Fibroblast of skin of back (primary cell): ENCODE data around the gene SLC44A5. TPM values are rescaled to one million over a fixed set of nuclear protein-coding genes. Genes with fewer than 3 reads are reported as not detected.
A peak's percentile ranks its signal among the peaks of the same experiment; 100 is the strongest.
"Not testable (repeated sequence)": the region's sequence is repeated elsewhere in the genome, so short reads cannot be mapped to it uniquely, and the experiment has no call there.

ENCODE experiments used
- DNase-seq: peaks from one replicate; pipeline ENCODE4 v3.0.0-alpha.2; 2013
- polyA plus RNA-seq, 2 experiments: library from polyadenylated mRNA; unstranded; fragments of 120-200 nt; gene quantifications; one replicate each; pipeline ENCODE4 v1.2.1, GENCODE V29; 2013; ENCODE audit not compliant: insufficient read length in 2 of 2

The SLC44A5 gene
- polyA plus RNA-seq (2013, experiment 1 of 2; ENCODE audit: insufficient read length) = 0.10 TPM
- 0.11 TPM for polyA plus RNA-seq (2013, experiment 2 of 2; ENCODE audit: insufficient read length)

DNA sequence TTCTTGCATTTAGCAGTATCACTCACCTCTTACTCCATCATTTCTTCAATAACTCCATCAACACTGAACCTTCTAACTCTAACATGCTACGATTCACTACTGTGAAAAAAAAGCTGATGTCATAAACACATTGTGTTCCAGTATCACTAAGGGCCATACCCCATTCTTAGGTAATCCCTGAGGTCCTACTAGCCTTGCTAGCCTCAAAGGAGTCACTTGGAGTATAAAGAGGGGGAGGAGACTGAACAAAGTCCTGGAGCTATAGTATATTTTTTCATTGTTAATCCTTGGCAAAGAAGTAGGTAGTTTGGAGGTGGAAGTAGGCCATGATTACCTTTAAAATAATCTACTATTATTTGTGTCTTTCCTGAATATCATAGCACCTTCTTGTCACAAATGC, at the start of gene SLC44A5:
Gene SLC44A5, minus strand, starts transcription at position 101 of the 400 bp plus-strand sequence. CDS start 69,667 bp downstream, outside the sequence.
- DNase-seq = no peak

DNA sequence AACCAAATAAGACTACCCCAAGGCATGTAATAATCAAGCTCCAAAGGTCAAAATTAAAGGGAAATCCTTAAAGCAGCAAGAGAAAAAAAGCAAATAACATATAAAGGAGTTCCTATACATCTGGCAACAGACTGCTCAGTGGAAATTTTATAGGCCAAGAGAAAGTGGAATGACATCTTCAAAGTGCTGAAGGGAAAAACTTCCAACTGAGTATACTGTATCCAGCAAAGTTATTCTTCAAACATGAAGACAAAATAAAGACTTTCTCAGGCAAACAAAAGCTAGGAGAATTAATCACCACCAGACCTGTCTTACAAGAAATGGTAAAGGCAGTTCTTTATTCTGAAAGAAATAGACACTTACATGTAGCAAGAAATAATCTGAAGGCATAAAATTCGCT, 45.0 kb upstream of the SLC44A5 start:
- no peak for DNase-seq

GRCh38 chr1:75647183-75647582, 36.3 kb upstream of the SLC44A5 start:
- DNase-seq = not testable (repeated sequence)

GRCh38 chr1:75645153-75645552, 34.2 kb upstream of the SLC44A5 start:
- DNase-seq = not testable (repeated sequence)

DNA sequence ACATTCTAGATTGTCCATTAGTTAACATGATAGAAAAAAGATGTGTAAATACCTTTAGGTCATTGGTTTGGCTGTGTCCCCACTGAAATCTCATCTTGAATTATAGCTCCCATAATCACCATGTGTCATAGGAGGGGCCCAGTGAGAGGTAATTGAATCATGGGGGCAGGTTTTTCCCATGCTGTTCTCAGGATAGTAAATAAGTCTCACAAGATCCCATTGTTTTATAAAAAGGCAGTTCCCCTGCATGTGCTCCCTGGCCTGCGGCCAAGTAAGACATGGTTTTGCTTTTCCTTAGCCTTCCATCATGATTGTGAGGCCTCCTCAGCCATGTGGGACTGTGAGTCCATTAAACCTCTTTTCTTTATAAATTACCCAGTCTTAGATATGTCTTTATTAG, 32.5 kb upstream of the SLC44A5 start:
- no peak for DNase-seq

DNA sequence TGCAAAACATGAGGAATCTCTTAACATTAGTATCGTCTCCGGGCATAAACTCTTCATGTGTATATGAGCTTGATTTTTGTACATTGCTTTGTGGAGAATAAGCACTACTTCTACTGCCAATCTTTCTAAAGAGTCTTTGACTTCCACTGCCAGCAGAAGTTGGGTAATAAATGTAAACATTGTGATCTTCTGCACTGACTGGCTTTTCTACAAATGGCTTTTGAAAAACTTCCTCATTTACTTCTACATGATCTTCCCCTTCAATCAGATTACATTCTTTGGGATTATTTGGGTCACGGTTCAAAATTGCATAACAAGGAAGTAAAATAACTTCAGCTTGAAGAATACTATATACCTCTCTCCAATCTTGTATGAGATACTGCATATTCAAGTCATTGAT, 30.4 kb upstream of the SLC44A5 start:
- DNase-seq = no peak

DNA sequence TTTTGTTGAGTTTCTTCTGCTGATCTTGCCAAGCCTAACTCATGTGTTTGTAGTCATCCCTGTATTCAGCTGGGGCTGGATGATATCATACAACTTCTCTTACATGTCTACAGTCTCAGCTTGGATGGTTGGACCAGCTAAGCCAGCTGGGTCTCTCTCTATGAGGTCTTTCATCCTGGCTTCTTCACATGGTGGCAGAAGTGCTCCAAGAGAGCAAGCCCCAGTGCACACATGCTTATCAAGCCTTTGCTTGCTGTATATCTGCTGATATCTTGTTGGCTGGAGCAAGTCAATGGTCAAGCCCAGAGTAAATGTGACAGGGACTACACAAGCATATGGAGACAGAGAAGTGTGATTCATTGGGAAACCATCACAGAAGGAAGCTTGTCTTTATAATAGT, 29.2 kb upstream of the SLC44A5 start:
- no peak for DNase-seq

DNA sequence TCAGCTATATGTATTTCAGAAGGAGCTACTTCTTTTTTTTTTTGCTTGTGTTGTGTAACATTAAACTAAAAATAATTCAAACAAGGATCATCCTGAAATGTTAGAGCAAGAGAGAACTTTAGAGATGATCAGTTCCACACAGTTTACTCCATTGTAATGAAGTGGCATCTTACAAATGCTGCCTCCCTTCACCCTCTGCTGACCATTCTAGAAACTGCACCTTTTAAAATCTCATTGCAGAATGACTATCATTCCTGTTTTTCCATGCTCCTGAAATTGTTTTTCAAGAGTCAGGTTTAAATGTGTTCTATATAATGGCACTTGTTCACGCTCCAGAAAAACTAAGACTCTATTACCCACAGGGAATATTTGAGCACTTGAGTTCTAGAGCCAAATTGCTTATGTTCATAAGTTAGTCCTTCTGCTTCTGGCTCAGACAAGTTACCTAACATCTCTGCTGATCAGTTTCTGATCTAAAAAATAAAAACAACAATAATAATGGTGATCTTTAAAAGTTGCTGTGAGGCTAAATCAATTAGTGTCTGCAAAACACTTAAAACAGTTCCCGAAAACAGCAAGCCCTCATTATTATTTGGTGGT, 21.5 kb upstream of the SLC44A5 start:
- DNase-seq = peak; percentile 28

GRCh38 chr1:75630998-75631397, 20.1 kb upstream of the SLC44A5 start:
- no peak for DNase-seq

- no peak for DNase-seq
Observed at GRCh38 chr1:75630004-75630594, 19.2 kb upstream of the SLC44A5 start.

GRCh38 chr1:75625795-75626194, 14.9 kb upstream of the SLC44A5 start:
- no peak for DNase-seq

GRCh38 chr1:75618382-75618781, 7.5 kb upstream of the SLC44A5 start:
- DNase-seq = no peak

DNA sequence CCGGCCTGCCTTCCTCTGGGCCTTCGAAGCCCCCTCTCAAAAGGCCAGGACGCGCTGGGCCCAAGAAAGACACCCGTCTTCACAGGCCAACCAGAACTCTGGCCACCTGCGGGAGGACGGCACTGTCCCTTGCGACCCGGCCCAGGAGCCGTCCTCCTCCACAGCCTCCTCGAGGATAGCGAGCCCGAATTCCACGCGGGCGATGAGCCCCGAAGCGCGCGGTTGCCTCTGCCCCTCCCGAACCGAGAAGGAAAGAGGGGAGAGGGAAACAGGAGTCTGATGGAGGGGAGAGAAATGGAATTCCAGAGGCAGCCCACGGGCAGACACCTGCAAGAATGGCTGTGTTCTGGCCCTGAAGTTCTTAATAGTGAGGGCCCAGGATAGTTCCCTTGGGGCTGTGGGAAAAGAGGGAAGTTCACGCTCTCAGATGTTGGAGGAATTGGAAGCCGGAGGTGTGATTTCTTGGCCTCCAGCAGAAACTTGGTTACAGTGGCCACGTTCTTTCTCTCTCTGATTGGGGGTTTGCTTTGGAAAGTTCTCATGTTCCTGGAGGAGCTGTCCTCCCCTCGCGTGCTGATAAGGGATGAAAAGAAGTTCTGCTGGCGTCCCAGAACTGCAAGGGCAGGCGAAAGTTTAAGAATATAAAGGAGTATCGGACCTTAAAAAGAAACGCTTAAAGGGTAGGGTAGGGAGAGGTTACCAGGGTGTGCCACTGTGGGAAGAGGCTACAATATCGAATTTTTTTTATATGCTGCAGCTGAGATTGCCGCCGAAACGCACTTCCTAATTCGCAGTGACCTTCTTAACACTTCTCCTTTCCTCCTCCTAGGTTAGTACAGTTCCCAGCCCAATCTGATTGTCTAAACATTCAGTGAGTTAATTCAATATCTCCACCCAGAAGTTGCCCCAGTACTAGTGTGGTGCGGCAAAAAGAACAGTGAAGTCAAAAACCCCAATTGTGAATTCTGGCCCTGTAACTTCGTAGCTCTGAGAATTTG, 5.8 kb upstream of the SLC44A5 start:
- peak; percentile 38 for DNase-seq

DNA sequence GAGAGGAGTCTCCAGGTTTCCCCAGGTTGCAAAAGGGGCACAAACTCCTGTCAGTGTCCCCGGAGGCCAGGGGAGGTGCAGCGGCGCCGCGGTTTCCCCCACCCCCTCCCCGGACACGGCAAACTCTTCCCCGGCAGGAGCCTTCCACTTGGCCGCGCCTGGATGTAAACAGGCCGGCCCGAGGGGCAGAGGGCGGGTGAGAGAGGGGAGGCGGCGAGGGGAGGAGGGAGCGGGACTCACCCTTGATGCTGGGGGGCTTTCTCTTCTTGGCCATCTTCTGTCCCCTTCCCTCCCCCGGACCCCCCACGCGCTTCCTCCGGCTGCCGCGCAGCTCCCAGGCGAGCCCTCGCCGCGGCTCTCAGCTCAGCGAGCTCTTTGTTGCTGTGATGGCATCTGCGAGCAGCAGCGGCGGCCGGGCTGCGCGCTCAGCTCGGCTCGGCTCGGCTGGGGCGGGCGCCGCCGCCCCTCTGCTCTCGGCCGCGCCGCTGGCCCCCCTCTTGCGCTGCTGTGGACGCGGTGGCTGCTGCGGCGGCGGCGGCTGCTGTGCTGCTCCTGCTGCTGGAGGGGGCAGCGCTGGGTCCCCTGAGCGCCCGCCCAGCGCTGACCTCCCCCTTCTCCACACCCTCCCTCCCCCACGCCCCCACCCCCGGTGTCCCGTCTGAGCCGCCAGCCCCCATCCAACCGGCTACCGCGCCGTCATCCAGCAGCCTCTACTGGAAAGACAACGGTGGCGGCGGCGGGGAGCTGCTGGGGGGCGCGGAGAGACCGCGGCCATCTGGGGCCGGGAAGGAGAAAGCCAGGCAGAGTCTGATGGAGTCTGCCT, 4.9 kb upstream of the SLC44A5 start:
- peak; percentile 46 for DNase-seq

DNA sequence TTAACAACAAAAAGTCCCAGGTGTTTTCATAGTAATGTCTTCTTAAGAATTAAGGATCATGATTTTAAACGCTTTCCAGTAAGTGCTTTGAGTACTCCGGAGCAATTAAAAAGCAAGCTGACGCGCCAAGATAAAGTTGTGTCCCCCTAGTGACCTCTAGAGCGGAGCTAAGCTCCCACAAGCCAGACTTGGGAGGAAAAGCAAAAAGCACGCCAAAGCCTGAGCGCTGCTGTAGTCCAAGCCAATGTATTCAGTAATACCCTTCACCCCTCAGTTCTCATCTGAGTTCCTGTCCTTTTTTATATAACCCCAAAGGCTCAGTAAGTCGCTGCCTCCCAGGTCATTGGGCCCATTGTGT, 3.5 kb upstream of the SLC44A5 start:
- DNase-seq = no peak

- DNase-seq = no peak
Observed at GRCh38 chr1:75613916-75614315, 3.0 kb upstream of the SLC44A5 start.

- DNase-seq = no peak
Observed at GRCh38 chr1:75612976-75613375, 2.1 kb upstream of the SLC44A5 start.

DNA sequence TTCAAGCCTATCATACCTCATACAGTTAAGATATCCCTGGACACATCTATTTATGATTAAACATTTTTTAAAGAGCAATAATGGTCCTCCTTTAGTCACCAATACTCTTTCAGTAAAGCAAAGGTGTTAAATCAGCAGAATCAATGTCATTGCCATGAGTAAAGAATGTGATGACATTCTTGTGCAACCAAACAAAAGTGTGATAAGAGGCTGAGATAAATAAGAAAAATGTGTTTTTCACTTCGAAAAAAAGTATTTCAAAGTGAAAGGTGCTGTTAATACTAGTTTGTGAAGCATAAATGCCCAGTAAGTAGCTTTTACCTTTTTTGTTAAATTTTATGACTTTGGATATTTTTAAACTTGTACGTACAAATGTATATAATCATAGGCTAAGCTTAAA, 8.4 kb downstream of the SLC44A5 start:
- no peak for DNase-seq

GRCh38 chr1:75600781-75601180, 10.1 kb downstream of the SLC44A5 start:
- DNase-seq = no peak

GRCh38 chr1:75594327-75594726, 16.6 kb downstream of the SLC44A5 start:
- DNase-seq = no peak

DNA sequence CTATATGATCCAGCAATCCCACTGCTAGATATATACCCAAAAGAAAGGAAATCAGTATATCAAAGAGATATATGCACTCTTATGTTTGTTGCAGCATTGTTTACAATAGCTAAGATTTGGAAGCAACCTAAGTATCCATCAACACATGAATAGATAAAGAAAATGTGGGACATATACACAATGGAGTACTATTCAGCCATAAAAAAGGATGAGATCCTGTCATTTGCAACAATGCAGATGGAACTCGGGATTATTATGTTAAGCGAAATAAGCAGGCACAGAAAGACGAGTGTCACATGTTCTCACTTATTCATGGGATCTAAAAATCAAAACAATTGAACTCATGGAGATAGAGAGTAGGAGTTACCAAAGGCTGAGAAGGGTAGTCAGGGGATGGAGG, 17.5 kb downstream of the SLC44A5 start:
- DNase-seq = not testable (repeated sequence)

GRCh38 chr1:75589637-75590036, 21.3 kb downstream of the SLC44A5 start:
- no peak for DNase-seq
